ENCODE data around the gene RAMP3. TPM values are rescaled to one million over a fixed set of nuclear protein-coding genes. Genes with fewer than 3 reads are reported as not detected.

RAMP3 gene, protein sequence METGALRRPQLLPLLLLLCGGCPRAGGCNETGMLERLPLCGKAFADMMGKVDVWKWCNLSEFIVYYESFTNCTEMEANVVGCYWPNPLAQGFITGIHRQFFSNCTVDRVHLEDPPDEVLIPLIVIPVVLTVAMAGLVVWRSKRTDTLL
- total RNA-seq = 0.21 TPM in 1 of 2 replicates, not detected in the other

GRCh38 chr7:45157653-45158401, at the start of gene RAMP3:
TSS of gene RAMP3 (plus strand) at chr7:45157791. CDS start at chr7:45157829, 38 bp downstream.

GRCh38 chr7:45111298-45112223, 46.0 kb upstream of the RAMP3 start, which contains the start of gene TBRG4:
TSS of gene TBRG4 (minus strand) at chr7:45111697. CDS start at chr7:45109237, 2,460 bp downstream.

Other genes with a start within 250 kb of the RAMP3 start
- gene MYO1G, start 178.8 kb upstream of the RAMP3 start, total RNA-seq = under 0.01 and 0.43 TPM in 2 replicates
- 40.9 and 45.1 TPM in 2 replicates for gene CCM2, start 157.6 kb upstream of the RAMP3 start, total RNA-seq
- gene NACAD, start 68.8 kb upstream of the RAMP3 start, total RNA-seq = under 0.01 and 0.96 TPM in 2 replicates
- gene TBRG4, start 46.1 kb upstream of the RAMP3 start, total RNA-seq = 106 and 129 TPM in 2 replicates

Measured in tracheal epithelial cell (primary cell).